Embryonic facial prominence (tissue), 1 donor: ENCODE measurements around the gene DNASE1L1.

Source experiments
- DNase-seq: peaks from one replicate; pipeline ENCODE4 v3.0.0-alpha.2; 2016; ENCODE audit errors: extremely low spot score

Gene DNASE1L1, protein sequence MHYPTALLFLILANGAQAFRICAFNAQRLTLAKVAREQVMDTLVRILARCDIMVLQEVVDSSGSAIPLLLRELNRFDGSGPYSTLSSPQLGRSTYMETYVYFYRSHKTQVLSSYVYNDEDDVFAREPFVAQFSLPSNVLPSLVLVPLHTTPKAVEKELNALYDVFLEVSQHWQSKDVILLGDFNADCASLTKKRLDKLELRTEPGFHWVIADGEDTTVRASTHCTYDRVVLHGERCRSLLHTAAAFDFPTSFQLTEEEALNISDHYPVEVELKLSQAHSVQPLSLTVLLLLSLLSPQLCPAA

DNA sequence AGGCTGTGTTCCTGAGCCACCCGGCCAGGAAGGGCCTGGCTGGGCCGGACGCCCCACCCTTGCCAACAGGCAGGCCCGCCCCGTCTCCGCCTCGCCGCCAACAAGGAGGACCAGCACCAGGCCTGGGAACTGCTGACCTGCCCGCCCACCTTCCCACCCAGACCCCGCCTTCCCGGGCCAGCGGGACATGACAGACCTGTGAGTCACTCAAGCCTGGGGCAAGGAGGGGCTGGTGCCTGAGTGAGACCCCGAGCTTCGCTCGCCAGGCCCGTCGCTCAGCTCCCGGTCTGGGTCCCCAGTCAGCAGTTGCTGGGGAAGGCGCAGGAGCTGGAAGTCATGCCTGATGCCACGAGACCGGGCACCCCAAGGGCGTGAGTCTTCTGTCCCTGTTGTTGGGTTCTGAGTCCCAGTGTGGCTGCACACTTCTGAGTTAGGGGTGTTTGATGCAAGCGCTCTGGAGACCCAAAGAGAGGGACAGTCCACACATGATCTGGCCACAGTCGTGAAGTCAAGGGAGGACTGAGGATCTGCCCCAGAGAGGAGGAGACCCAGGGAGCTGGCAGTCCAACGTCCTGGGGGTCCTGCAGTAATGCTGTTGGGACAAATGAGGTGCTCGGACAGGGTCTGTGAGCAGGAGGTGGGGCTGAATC lies at the start of gene DNASE1L1:
Gene DNASE1L1 (minus strand): TSS at position 33 of the 650 bp plus-strand sequence. CDS start 3,686 bp downstream, outside the sequence.
- DNase-seq, result no peak

DNA sequence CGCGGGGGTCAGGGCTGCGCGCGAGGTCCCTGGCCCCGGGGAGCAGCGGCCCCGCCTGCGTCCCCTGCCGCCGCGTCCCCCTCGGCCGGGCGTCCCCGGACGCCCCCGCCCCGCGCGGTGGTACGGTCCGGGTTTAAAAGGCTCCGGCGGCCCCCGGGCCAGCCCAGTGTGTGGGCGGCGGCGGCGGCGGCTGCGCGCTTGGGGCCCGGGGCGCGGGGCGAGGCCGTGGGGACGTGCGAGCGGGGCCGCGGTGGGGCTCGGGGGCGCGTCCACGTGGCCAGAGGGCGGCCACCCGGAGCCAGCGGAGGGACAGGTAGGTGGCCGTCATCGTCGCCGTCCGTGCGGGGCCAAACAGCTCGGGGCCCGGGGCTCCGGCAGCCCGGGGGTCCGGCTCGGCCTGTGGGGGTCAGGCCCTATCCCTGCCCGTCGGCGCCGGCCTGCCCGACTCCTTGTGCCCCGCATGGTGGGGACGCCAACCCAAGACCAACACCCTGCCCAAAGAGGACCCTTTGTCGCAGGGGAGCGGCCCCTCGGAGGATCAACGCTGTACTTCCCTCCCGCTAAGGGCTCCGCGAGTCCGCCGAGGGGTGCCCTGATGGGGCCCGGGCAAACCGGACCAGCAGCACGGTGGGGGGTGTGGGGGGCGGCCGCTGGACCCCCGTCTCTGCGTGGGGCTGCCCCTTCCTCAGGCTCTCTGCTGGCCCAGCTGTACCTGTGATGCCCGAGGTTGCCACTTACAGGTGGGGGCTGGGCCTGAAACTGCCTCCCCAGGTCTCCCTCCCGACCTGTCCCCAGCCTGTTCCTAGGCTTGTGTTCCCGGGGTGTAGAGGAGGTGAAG lies 49.3 kb upstream of the DNASE1L1 start, which contains the start of gene PLXNA3:
Gene PLXNA3 (plus strand): TSS at position 166 of the 838 bp plus-strand sequence. CDS start 1,903 bp downstream, outside the sequence.
- no peak for DNase-seq

DNA sequence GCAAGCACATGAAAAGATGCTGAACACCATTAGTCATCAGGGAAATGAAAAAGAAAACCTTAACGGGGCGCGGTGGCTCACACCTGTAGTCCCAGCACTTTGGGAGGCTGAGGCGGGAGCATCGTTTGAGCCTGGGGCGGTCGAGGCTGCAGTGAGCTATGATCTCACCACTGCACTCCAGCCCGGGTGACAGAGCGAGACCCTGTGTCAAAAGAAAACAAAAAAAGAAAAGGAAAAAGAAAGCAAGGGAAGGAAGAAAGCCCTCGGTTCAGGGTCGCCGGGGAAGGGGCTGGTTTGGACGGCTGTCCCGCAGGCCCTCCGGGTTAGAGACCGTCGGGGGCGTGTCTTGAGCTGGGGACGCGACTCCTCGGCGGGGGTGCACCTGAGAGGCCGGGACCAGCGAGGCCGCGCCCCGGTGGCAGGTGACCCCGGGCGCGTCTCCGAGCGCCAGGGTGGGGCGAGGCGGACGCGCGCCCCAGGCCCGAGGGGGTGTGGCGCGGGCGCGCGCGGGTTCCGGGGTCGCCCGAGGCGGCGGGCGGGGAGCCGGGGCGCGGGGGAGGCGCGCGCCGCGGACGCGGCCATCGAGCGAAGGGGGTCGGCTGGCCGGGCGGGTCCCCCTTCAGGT lies 48.5 kb upstream of the DNASE1L1 start:
- no peak for DNase-seq

DNA sequence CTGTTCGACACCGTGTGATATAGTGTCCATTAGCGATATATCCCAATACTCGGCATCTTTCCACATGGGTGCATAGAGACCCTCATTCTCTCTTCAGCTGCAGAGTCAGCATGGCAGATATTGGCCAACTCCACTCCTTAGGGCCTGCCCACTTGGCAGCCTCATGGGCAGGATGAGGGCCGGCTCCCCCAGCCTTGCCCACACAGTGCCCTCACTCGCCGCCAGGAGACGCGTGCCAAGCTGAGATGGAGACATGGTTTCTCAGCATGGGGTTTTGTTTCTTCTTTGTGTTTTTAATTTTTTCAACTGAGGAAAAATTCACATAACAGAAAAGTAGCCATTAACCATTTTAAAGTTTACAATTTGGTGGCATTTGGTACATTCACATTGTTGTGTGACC lies 43.8 kb upstream of the DNASE1L1 start:
- DNase-seq, result no peak

DNA sequence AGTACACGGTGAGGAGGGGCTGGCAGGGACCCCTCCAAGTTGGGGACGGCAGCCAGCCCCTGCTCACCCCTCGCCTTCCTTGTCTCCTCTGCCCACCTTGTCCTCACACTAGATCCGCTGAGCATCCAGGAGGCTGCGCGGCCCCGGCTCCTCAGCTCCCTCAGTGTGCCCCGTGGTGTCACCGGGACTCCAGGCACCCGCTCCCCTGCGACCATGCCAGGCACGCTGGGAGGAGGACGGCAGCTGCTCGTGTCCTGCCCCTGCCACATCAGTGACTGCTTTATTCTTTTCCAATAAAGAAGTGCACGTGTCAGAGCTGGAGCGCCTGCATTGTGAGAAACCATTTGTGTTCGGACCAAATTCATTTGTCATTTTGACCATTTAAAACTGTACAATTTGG lies 41.3 kb upstream of the DNASE1L1 start:
- DNase-seq, result no peak

DNA sequence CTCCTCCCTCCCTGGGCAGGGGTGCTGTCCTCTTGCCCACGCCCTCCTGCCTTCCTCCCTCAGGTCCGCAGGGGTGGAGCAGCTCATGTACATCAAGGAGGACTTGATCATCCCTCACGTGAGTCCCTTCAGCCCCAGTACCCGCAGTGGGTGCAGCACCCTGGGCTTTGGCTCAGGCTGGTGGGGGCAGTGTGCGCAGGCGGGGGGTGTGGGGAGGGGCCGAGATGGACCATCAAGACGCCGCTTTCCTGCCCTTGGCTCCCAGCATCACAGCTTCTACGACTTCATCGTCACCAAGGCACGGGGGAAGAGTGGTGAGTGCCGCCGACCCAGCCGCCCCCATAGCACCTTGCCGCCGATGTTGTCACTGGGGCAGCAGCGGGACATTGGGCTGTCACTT lies 40.6 kb upstream of the DNASE1L1 start:
- no peak for DNase-seq

DNA sequence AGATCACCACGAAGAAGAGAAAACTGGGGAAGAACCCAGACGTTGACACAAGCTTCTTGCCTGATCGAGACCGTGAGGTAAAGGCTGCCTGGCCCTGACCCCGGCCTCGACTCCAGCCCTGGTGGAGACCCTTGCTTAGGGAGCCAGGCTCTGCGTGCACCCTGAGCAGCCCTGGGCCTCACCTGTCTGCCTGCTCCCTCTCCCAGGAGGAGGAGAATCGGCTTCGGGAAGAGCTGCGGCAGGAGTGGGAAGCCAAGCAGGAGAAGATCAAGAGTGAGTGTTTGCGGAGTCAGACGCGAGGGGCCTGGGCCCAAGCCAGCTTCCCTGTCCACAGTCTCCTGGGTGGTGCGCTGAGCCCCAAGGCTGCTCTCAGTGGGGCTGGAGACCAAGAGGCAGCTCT lies 39.4 kb upstream of the DNASE1L1 start:
- no peak for DNase-seq

DNA sequence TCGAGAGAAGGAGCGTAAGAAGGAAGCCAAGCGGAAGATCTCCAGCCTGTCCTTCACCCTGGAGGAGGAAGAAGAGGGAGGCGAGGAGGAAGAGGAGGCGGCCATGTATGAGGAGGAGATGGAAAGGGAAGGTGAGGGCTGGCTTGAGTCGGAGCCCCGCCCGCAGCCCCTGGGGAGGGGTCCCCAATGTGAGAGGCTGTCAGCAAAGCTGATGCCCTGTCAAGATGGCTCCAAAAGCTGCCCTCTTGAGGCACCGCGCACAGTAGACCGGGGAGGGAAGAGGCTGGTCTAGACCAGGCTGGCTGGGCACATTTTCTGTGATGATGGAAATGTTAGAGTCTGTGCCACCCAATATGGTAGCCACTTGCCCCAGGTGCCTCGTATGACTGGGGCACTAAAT lies 37.4 kb upstream of the DNASE1L1 start:
- no peak for DNase-seq

DNA sequence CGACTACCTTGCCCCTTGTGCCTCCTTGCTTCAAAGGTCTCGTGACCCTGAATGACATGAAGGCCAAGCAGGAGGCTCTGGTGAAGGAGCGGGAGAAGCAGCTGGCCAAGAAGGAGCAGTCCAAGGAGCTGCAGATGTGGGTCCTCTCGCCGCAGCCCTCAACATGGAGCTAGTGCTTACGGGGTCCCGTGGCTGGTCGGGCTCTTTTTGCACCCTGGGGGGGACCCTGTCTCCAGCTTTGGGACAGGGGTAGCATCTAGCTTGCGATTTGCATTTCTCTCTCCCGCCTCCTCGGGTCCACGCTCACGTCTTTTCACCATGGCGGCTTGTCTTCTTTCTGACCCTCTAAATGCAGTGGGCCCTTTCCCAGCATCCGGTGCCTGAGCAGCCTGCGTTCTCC lies 36.7 kb upstream of the DNASE1L1 start:
- no peak for DNase-seq

DNA sequence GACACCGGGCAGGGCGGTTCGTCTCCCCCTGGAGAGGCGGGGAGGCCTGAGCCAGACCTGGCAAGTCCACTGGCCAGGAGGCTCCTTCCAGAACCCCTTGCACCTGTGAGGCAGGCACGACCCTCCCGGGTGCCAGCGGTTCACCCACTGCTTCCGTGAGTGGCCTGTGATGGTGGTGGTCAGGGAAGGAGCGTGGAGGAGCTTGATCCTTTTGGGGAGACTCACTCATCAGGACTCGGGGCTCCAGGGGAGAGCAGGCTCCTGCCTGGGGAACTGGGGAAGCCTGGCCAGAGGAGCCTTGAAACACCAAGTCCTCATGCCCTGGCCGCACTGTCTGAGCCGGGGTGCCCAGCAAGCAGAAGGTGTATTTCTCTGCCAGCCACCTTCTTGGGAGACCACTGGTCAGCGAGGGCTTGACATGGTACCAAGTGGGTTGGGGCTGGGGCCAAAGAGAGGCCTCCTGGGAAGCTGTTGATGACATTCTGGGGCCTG lies 35.7 kb upstream of the DNASE1L1 start:
- DNase-seq, result no peak

DNA sequence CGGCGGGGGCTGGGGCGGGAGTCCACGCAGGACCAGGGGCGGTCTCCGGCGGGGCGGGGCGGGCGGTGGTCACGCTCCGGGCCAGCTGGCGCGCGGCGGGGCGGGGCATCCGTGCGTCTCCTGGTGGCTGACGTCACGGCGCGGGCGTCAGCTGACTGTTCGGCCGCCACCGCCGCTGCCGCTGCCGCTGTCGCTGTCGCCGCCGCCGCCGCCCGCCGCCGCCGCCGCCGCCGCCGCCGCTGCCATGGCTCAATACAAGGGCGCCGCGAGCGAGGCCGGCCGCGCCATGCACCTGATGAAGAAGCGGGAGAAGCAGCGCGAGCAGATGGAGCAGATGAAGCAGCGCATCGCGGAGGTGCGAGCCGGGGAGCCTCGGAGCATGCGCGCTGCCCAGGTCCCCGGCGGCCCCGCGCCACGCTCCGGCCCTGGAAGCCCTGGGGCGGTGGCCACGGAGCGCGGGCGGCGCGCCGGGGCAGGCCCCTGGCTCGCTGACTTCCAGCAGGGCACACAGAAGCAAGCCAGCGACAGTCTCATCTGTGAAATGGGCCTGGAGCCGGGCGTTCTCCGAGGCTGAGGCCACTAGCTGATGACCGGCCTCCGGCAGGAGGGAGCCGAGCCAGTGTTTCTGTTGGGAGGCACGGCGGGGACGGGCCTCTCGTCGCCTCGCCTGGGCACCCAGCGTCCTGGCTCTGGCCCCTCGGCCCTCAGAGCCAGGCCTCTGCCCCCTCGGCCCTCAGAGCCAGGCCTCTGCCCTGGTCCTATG lies 35.1 kb upstream of the DNASE1L1 start, which contains the start of gene FAM50A:
Gene FAM50A (plus strand): TSS at position 150 of the 763 bp plus-strand sequence. CDS start 95 bp downstream, at position 245.
- peak; percentile 20 for DNase-seq

DNA sequence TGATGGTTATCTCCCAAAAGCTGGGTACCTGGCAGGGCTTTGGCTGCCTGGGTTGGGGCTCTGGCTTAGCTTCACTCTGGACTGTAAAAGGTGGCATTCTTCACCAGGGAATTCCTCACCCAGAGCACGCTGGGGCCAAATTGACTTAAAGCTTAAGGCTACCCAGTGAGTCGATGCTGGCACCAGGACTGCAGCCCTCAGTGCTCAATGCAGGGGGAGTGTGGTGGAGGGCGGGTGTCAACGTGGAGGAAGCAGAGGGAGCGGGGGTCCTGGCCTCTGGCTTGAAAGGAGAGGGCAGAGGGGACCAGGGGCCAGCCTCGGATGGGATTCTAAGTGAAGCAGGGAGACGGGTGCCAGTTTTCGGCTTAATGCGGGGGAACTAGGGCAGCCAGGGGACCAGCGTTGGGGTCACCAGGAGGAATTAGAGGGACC lies 34.4 kb upstream of the DNASE1L1 start:
- DNase-seq, result no peak

DNA sequence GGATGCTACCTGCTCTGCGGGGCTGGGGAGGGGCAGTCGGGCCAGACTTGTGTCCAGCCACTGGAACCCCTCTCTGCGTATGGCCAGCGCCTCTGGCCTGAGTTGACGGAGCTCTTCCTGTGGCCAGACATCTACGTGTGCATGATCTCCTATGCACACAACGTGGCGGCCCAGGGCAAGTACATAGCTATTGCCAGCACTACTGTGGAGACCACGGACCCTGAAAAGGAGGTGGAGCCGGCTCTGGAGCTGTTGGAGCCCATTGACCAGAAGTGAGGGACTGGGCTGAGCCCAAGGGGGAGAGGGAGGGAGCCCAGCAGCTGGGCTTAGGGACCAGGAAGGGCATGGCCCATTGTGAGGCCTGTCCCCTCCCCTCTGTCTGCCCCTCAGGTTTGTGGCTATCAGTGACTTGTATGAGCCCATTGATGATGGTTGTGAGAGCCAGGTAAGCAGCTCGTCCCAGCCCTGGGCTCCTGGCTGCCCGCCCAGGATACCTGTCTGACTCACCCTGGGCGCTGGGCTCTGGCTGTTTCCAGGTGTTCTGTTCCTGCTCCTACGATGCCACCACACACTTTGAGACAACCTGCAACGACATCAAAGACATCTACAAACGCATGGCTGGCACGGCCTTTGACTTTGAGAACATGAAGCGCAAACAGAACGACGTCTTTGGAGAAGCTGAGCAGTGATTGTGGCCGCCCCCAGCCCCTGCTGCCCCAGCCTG lies 33.1 kb upstream of the DNASE1L1 start:
- no peak for DNase-seq

DNA sequence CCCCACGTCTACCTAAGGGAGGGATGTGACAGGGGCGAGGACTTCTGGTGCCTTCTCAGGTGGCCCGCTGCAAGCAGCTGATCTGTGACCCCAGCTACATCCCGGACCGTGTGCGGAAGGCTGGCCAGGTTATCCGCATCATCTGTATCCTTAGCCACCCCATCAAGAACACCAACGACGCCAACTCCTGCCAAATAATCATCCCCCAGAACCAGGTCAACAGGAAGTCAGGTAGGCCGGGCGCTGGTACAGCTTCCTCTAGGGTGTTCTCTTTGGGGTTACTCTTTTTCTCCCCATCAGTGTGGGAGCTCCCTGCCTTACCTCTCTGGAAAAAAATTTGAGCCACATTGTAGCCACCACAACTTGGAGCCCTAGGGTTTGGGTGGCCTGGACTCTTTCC lies 32.5 kb upstream of the DNASE1L1 start:
- DNase-seq, result no peak

DNA sequence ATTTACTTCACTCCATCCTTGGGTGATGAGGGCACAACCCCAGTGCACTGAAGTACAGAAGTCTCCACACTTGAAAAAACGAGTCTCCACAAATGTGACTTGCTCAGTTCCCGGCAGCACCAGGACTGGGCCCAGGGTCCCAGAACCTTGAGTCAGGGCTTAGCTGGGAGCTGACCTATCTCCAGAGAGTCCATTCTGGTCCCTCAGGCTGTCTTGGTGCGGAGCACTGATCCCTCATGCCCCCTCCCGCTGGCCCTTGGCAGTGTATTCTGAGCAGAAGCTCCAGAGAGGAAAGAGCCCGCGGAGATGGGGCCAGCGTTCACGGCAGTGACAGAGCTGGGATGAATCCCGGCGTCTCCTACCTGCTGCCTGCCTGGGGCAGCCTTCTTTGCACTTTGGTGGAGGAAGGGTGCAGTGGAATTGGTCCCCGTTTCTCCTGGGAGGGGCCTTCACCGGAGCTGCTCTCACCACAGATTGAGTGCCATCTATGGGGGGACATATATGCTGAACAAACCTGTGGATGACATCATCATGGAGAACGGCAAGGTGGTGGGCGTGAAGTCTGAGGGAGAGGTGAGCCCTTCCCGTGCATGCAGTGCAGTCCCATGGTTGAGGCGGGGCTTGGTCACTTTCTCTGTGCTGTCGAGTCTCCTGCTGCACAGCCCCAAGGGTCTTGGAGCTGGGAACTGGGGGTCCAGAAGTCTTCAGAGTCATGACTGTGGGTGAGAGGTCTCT lies 31.7 kb upstream of the DNASE1L1 start:
- DNase-seq, result no peak

DNA sequence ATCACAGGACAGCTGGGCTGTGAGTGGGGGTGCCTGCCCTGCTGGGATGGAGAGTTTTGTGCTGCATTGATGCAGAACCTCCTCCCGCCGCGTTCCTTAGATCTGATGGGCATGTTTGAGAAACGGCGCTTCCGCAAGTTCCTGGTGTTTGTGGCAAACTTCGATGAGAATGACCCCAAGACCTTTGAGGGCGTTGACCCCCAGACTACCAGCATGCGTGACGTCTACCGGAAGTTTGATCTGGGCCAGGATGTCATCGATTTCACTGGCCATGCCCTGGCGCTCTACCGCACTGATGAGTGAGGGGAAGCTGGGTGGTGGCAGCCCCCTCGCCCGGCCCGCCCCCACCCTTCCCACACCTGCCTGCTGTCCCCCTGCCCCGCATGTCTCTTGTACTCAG lies 30.8 kb upstream of the DNASE1L1 start:
- no peak for DNase-seq

DNA sequence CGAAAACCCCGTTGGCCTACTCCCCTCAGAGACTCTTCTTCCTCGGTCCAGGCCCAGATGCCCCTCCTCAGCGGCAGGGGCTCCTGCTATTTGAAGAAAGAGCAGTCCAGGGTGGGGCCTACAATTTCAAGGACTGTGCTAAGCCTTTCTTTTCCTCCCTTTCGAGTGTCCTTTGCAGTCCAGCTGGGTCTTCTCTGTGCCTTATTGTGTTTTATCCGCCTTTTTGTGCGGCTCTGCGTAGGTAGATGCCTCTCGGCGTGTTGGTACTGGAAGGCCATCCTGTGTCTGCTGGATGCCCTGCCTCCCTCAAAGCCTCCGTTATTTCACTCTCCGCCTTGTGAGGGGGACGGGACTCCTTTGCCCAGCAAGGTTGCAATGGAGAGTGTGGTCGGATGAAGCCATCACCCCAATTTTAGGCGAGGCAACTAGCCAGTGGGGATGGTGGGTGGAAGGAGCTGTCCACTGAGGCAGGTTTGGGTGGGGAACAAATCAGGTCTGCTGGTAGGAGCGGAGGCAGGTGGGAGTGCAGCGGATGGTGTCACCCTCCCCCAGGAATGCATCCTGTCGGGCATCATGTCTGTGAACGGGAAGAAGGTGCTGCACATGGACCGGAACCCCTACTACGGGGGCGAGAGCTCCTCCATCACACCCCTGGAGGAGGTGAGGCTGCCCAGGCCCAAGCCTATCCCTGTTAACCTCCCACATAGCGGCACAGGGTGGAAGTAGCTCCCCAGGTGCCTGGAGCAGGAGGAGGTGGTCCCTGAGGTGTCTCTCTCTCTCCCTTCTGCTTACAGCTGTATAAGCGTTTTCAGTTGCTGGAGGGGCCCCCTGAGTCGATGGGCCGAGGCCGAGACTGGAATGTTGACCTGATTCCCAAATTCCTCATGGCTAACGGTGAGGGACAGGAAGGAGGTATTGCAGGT lies 29.2 kb upstream of the DNASE1L1 start:
- no peak for DNase-seq

DNA sequence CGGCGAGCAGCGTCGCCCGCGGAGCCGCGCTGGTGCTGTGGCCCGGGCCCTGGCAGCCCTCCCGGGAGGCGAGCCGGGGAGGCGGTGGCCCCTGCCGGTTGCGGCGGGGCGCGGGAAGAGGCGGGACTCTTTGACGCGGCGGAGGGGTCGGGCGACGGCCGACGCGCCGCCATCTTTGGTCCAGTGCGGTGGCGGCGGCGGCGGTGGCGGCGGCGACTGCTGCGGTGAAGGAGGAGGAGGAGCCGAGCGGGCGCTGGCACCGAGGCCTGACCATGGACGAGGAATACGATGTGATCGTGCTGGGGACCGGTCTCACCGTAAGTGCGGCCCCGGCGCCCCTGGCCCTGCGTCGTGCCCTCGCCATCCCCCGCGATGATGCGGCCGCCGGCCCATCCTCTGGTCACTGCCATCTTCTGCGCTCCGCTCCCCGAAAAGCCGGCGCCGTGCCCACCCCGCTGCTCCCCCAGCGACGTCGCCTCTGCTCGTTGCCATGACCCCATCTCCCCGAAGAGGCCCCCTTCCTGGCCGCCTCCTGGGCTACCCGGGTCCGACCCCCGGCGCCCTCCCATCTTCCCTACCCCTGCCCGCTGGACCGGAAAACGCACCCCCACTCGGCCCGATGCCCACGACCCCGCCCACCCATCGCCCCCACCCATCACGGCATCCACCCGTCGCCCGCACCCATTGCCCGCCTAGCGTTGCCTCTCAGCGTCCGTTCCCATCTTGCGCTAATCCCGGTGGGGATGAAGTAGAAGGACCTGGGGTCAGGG lies 28.1 kb upstream of the DNASE1L1 start, which contains the start of gene GDI1:
Gene GDI1 (plus strand): TSS at position 172 of the 770 bp plus-strand sequence. CDS start 101 bp downstream, at position 273.
- DNase-seq, result no peak
